ENCODE results near the gene RANBP1.
"Not testable (repeated sequence)": the region's sequence is repeated elsewhere in the genome, so short reads cannot be mapped to it uniquely, and the experiment has no call there.

The RANBP1 gene

GRCh38 chr22:20155330-20156041 is 39.6 kb downstream of the RANBP1 start:
- H3K4me3 ChIP-seq (ENCODE audit: low read length in 2 of 2) = no peak overlapping the region
- peaks cover 0 to 2% of the 10 kb centered on the region in 2 donors for H3K27me3 ChIP-seq (ENCODE audit: control insufficient read depth in 2 of 2, insufficient read depth in 2 of 2, low read length in 2 of 2)
- H3K9me3 ChIP-seq (ENCODE audit: control insufficient read depth in 2 of 2, low read length in 2 of 2) = no peaks in the 10 kb centered on the region
- no peaks in the 10 kb centered on the region for H3K4me1 ChIP-seq (ENCODE audit: control insufficient read depth in 2 of 2, insufficient read depth in 2 of 2, low read length in 2 of 2)
- H3K9ac ChIP-seq (ENCODE audit: low read depth in 1 of 2, low read length in 2 of 2) = no peak overlapping the region
- no peak overlapping the region for H3K27ac ChIP-seq (ENCODE audit: low read depth in 2 of 2, low read length in 2 of 2)
- no peaks in the 10 kb centered on the region for H3K36me3 ChIP-seq (ENCODE audit: control insufficient read depth in 2 of 2, insufficient read depth in 2 of 2, low read length in 2 of 2)

- H3K9ac ChIP-seq (ENCODE audit: low read depth in 1 of 2, low read length in 2 of 2) = no peak overlapping the region
- H3K27ac ChIP-seq (ENCODE audit: low read depth in 2 of 2, low read length in 2 of 2) = no peak overlapping the region
- H3K4me3 ChIP-seq (ENCODE audit: low read length in 2 of 2) = no peak overlapping the region
- peaks cover 0 to 2% of the 10 kb centered on the region in 2 donors for H3K27me3 ChIP-seq (ENCODE audit: control insufficient read depth in 2 of 2, insufficient read depth in 2 of 2, low read length in 2 of 2)
- no peaks in the 10 kb centered on the region for H3K4me1 ChIP-seq (ENCODE audit: control insufficient read depth in 2 of 2, insufficient read depth in 2 of 2, low read length in 2 of 2)
- no peaks in the 10 kb centered on the region for H3K9me3 ChIP-seq (ENCODE audit: control insufficient read depth in 2 of 2, low read length in 2 of 2)
- no peaks in the 10 kb centered on the region for H3K36me3 ChIP-seq (ENCODE audit: control insufficient read depth in 2 of 2, insufficient read depth in 2 of 2, low read length in 2 of 2)
Measured at GRCh38 chr22:20156042-20156389, 40.1 kb downstream of the RANBP1 start.

GRCh38 chr22:20156611-20157429 is 40.9 kb downstream of the RANBP1 start:
- no peaks in the 10 kb centered on the region for H3K36me3 ChIP-seq (ENCODE audit: control insufficient read depth in 2 of 2, insufficient read depth in 2 of 2, low read length in 2 of 2)
- H3K4me3 ChIP-seq (ENCODE audit: low read length in 2 of 2) = no peak overlapping the region
- no peaks in the 10 kb centered on the region for H3K9me3 ChIP-seq (ENCODE audit: control insufficient read depth in 2 of 2, low read length in 2 of 2)
- no peak overlapping the region for H3K27ac ChIP-seq (ENCODE audit: low read depth in 2 of 2, low read length in 2 of 2)
- H3K27me3 ChIP-seq (ENCODE audit: control insufficient read depth in 2 of 2, insufficient read depth in 2 of 2, low read length in 2 of 2) = peaks cover 0 to 2% of the 10 kb centered on the region in 2 donors
- H3K9ac ChIP-seq (ENCODE audit: low read depth in 1 of 2, low read length in 2 of 2) = no peak overlapping the region
- no peaks in the 10 kb centered on the region for H3K4me1 ChIP-seq (ENCODE audit: control insufficient read depth in 2 of 2, insufficient read depth in 2 of 2, low read length in 2 of 2)

GRCh38 chr22:20157430-20158183 is 41.7 kb downstream of the RANBP1 start:
- Histone ChIP-seq H3K9ac (ENCODE audit: low read depth in 1 of 2, low read length in 2 of 2) (no peak overlapping the region), H3K27me3 (ENCODE audit: control insufficient read depth in 2 of 2, insufficient read depth in 2 of 2, low read length in 2 of 2) (peaks cover 0 to 2% of the 10 kb centered on the region in 2 donors), H3K36me3 (ENCODE audit: control insufficient read depth in 2 of 2, insufficient read depth in 2 of 2, low read length in 2 of 2) (no peaks in the 10 kb centered on the region)

GRCh38 chr22:20158391-20159036 is 42.6 kb downstream of the RANBP1 start:
- no peak overlapping the region for H3K9ac ChIP-seq (ENCODE audit: low read depth in 1 of 2, low read length in 2 of 2)
- H3K9me3 ChIP-seq (ENCODE audit: control insufficient read depth in 2 of 2, low read length in 2 of 2) = no peaks in the 10 kb centered on the region
- H3K36me3 ChIP-seq (ENCODE audit: control insufficient read depth in 2 of 2, insufficient read depth in 2 of 2, low read length in 2 of 2) = no peaks in the 10 kb centered on the region

More at GRCh38 chr22:20157430-20158183, 41.7 kb downstream of the RANBP1 start:
- Histone ChIP-seq H3K4me1 (ENCODE audit: control insufficient read depth in 2 of 2, insufficient read depth in 2 of 2, low read length in 2 of 2) (no peaks in the 10 kb centered on the region), H3K27ac (ENCODE audit: low read depth in 2 of 2, low read length in 2 of 2) (no peak overlapping the region), H3K9me3 (ENCODE audit: control insufficient read depth in 2 of 2, low read length in 2 of 2) (no peaks in the 10 kb centered on the region), H3K4me3 (ENCODE audit: low read length in 2 of 2) (no peak overlapping the region)

GRCh38 chr22:20159076-20159475 is 43.2 kb downstream of the RANBP1 start:
- peaks cover 0 to 2% of the 10 kb centered on the region in 2 donors for H3K27me3 ChIP-seq (ENCODE audit: control insufficient read depth in 2 of 2, insufficient read depth in 2 of 2, low read length in 2 of 2)
- no peaks in the 10 kb centered on the region for H3K9me3 ChIP-seq (ENCODE audit: control insufficient read depth in 2 of 2, low read length in 2 of 2)
- H3K9ac ChIP-seq (ENCODE audit: low read depth in 1 of 2, low read length in 2 of 2) = no peak overlapping the region
- H3K36me3 ChIP-seq (ENCODE audit: control insufficient read depth in 2 of 2, insufficient read depth in 2 of 2, low read length in 2 of 2) = no peaks in the 10 kb centered on the region
- no peak overlapping the region for H3K4me3 ChIP-seq (ENCODE audit: low read length in 2 of 2)
- no peak overlapping the region for H3K27ac ChIP-seq (ENCODE audit: low read depth in 2 of 2, low read length in 2 of 2)
- no peaks in the 10 kb centered on the region for H3K4me1 ChIP-seq (ENCODE audit: control insufficient read depth in 2 of 2, insufficient read depth in 2 of 2, low read length in 2 of 2)

More at GRCh38 chr22:20158391-20159036, 42.6 kb downstream of the RANBP1 start:
- Histone ChIP-seq H3K27ac (ENCODE audit: low read depth in 2 of 2, low read length in 2 of 2) (no peak overlapping the region), H3K4me3 (ENCODE audit: low read length in 2 of 2) (no peak overlapping the region), H3K27me3 (ENCODE audit: control insufficient read depth in 2 of 2, insufficient read depth in 2 of 2, low read length in 2 of 2) (peaks cover 0 to 2% of the 10 kb centered on the region in 2 donors), H3K4me1 (ENCODE audit: control insufficient read depth in 2 of 2, insufficient read depth in 2 of 2, low read length in 2 of 2) (no peaks in the 10 kb centered on the region)

GRCh38 chr22:20159531-20159930 is 43.6 kb downstream of the RANBP1 start:
- H3K4me3 ChIP-seq (ENCODE audit: low read length in 2 of 2); H3K36me3 ChIP-seq (ENCODE audit: control insufficient read depth in 2 of 2, insufficient read depth in 2 of 2, low read length in 2 of 2); H3K9ac ChIP-seq (ENCODE audit: low read depth in 1 of 2, low read length in 2 of 2); H3K27me3 ChIP-seq (ENCODE audit: control insufficient read depth in 2 of 2, insufficient read depth in 2 of 2, low read length in 2 of 2); H3K27ac ChIP-seq (ENCODE audit: low read depth in 2 of 2, low read length in 2 of 2); H3K4me1 ChIP-seq (ENCODE audit: control insufficient read depth in 2 of 2, insufficient read depth in 2 of 2, low read length in 2 of 2); H3K9me3 ChIP-seq (ENCODE audit: control insufficient read depth in 2 of 2, low read length in 2 of 2): not testable (repeated sequence)

GRCh38 chr22:20160041-20160440 is 44.1 kb downstream of the RANBP1 start:
- Histone ChIP-seq H3K4me3 (ENCODE audit: low read length in 2 of 2) (no peak overlapping the region), H3K27ac (ENCODE audit: low read depth in 2 of 2, low read length in 2 of 2) (no peak overlapping the region), H3K36me3 (ENCODE audit: control insufficient read depth in 2 of 2, insufficient read depth in 2 of 2, low read length in 2 of 2) (no peaks in the 10 kb centered on the region), H3K9ac (ENCODE audit: low read depth in 1 of 2, low read length in 2 of 2) (no peak overlapping the region), H3K4me1 (ENCODE audit: control insufficient read depth in 2 of 2, insufficient read depth in 2 of 2, low read length in 2 of 2) (no peaks in the 10 kb centered on the region), H3K27me3 (ENCODE audit: control insufficient read depth in 2 of 2, insufficient read depth in 2 of 2, low read length in 2 of 2) (no peaks in the 10 kb centered on the region), H3K9me3 (ENCODE audit: control insufficient read depth in 2 of 2, low read length in 2 of 2) (no peaks in the 10 kb centered on the region)

GRCh38 chr22:20164863-20165262 is 49.0 kb downstream of the RANBP1 start:
- H3K27ac ChIP-seq (ENCODE audit: low read depth in 2 of 2, low read length in 2 of 2) = no peak overlapping the region
- H3K4me1 ChIP-seq (ENCODE audit: control insufficient read depth in 2 of 2, insufficient read depth in 2 of 2, low read length in 2 of 2) = no peaks in the 10 kb centered on the region
- no peak overlapping the region for H3K9ac ChIP-seq (ENCODE audit: low read depth in 1 of 2, low read length in 2 of 2)
- H3K36me3 ChIP-seq (ENCODE audit: control insufficient read depth in 2 of 2, insufficient read depth in 2 of 2, low read length in 2 of 2) = no peaks in the 10 kb centered on the region
- no peaks in the 10 kb centered on the region for H3K9me3 ChIP-seq (ENCODE audit: control insufficient read depth in 2 of 2, low read length in 2 of 2)
- no peak overlapping the region for H3K4me3 ChIP-seq (ENCODE audit: low read length in 2 of 2)
- no peaks in the 10 kb centered on the region for H3K27me3 ChIP-seq (ENCODE audit: control insufficient read depth in 2 of 2, insufficient read depth in 2 of 2, low read length in 2 of 2)
